Caco-2 (cell line): ENCODE results near the gene RNF38. TPM values are rescaled to one million over a fixed set of nuclear protein-coding genes. Genes with fewer than 3 reads are reported as not detected.
"Not testable (repeated sequence)": the region's sequence is repeated elsewhere in the genome, so short reads cannot be mapped to it uniquely, and the experiment has no call there.

ENCODE experiments used
- BruUV-seq: library from RNA; stranded (reverse); fragments of 400-500 nt; replicated peaks from 2 replicates; lab custom pipeline; 2021; lab: Mats Ljungman, UMichigan
- CTCF ChIA-PET: fragments of 300-600 bp; sonication (Branson Sonifier 250); formaldehyde crosslinking; loops from one replicate; lab custom pipeline; 2022; ENCODE audit warnings: antibody characterized with exemption; lab: Charles Lee
- POLR2A ChIA-PET: fragments of 300-600 bp; sonication (Branson Sonifier 250); formaldehyde crosslinking; loops from one replicate; lab custom pipeline; 2022; ENCODE audit warnings: antibody characterized with exemption; lab: Charles Lee
- DNase-seq, 2 experiments: peaks; one replicate each; pipeline versions ENCODE4 v3.0.0 to v3.0.0-alpha.2; 2020 to 2022
- H3K27me3 ChIP-seq: replicated peaks from 2 replicates; pipeline ENCODE4 v1.6.0; 2011; ENCODE audit warnings: low read length; ENCODE audit not compliant: control insufficient read depth, insufficient read depth
- H3K36me3 ChIP-seq: 2 replicates; pipeline ENCODE4 v1.5.1; 2011; ENCODE audit warnings: low read length; ENCODE audit not compliant: control insufficient read depth, insufficient read depth
- H3K4me1 ChIP-seq: fragments of 250-450 bp; sonication (Bioruptor Pico); 2 replicates; pipeline ENCODE4 v1.5.1; 2020; ENCODE audit warnings: mild to moderate bottlenecking
- H3K4me3 ChIP-seq: 2 replicates; pipeline ENCODE4 v1.5.1; 2011; ENCODE audit warnings: low read depth, mild to moderate bottlenecking, control low read depth, low read length
- H3K9me3 ChIP-seq: fragments of 250-450 bp; sonication (Bioruptor Pico); 2 replicates; pipeline ENCODE4 v1.5.1; 2020; ENCODE audit warnings: mild to moderate bottlenecking, moderate library complexity
- H3K27ac Mint-ChIP-seq: one replicate; pipeline ENCODE4 v1.8.0; 2022; ENCODE audit warnings: mixed read lengths; ENCODE audit not compliant: unreplicated experiment
- H3K27me3 Mint-ChIP-seq: one replicate; pipeline ENCODE4 v1.8.0; 2022; ENCODE audit warnings: mixed read lengths; ENCODE audit not compliant: insufficient read depth, unreplicated experiment
- H3K36me3 Mint-ChIP-seq: one replicate; pipeline ENCODE4 v1.8.0; 2022; ENCODE audit warnings: mild to moderate bottlenecking, mixed read lengths; ENCODE audit not compliant: insufficient read depth, unreplicated experiment
- H3K4me1 Mint-ChIP-seq: one replicate; pipeline ENCODE4 v1.8.0; 2022; ENCODE audit warnings: low read depth, mixed read lengths; ENCODE audit not compliant: unreplicated experiment
- H3K4me3 Mint-ChIP-seq: one replicate; pipeline ENCODE4 v1.8.0; 2022; ENCODE audit warnings: mild to moderate bottlenecking, moderate library complexity, mixed read lengths; ENCODE audit not compliant: unreplicated experiment
- H3K9me3 Mint-ChIP-seq: one replicate; pipeline ENCODE4 v1.8.0; 2022; ENCODE audit warnings: mixed read lengths; ENCODE audit not compliant: unreplicated experiment
- intact Hi-C: fragments of 100-400 bp; cut with micrococcal nuclease; formaldehyde crosslinking; loops from one replicate; pipeline ENCODE4 v1.10.0; 2022; ENCODE audit not compliant: unreplicated experiment
- total RNA-seq: library from RNA; stranded (reverse); gene quantifications from 2 replicates; pipeline ENCODE4 v1.2.3, GENCODE V29; 2022
- TF ChIP-seq, protein P1 (sequence below), 2 experiments: fragments of 200-600 bp in 1 of 2; IDR thresholded peaks; 1 replicate in 1 of 2; 2 replicates in 1 of 2; pipeline versions ENCODE4 v1.5.1 to v1.8.0; 2011 to 2022; ENCODE audit warnings: antibody characterized with exemption in 1 of 2, control low read depth in 1 of 2, inconsistent platforms in 1 of 2, low read depth in 1 of 2, low read length in 1 of 2, mild to moderate bottlenecking in 1 of 2, moderate library complexity in 1 of 2; ENCODE audit not compliant: insufficient read depth in 1 of 2, severe bottlenecking in 1 of 2, unreplicated experiment in 1 of 2

Gene RNF38
- total RNA-seq, 1 experiment from 2014 or later, result 43.3 TPM

DNA sequence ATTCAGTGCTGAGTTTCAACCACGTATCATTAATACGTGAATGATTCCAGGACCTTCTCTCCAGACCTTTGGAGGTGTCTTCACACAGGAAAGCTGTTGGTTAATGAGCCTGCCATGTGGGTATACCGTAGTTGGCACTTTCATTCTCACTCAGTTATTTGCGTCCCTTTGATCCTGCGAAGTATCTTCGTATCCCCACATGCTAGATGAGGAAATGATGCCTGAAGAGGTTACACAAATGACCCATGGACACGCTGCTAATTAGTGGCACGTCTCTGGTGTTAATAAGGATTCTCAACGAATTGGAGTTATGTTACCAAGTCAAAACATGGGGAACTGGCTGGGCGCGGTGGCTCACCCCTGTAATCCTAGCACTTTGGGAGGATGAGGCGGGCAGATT is 76.1 kb downstream of the RNF38 start:
- CTCF ChIA-PET, result no interaction called here
- POLR2A ChIA-PET, result interaction anchor here (0.6 kb wide), 1 partner anchor 654 kb away, joined by 4 read pairs; no protein-coding TSS in a partner anchor
- Histone ChIP-seq H3K9me3 (peaks cover 7% of the 10 kb centered on the region; the same call in 1 of the 2 replicates), H3K36me3 (no peaks in the 10 kb centered on the region), H3K27me3 (no peaks in the 10 kb centered on the region), H3K4me1 (peaks cover 34% of the 10 kb centered on the region), H3K4me3 (no peak overlapping the region)
- H3K36me3 Mint-ChIP-seq, result peaks cover 26% of the 10 kb centered on the region
- no peak for DNase-seq
- H3K4me1 Mint-ChIP-seq, result peaks cover 33% of the 10 kb centered on the region
- no peaks in the 10 kb centered on the region for H3K27me3 Mint-ChIP-seq
- TF ChIP-seq, protein P1, sequence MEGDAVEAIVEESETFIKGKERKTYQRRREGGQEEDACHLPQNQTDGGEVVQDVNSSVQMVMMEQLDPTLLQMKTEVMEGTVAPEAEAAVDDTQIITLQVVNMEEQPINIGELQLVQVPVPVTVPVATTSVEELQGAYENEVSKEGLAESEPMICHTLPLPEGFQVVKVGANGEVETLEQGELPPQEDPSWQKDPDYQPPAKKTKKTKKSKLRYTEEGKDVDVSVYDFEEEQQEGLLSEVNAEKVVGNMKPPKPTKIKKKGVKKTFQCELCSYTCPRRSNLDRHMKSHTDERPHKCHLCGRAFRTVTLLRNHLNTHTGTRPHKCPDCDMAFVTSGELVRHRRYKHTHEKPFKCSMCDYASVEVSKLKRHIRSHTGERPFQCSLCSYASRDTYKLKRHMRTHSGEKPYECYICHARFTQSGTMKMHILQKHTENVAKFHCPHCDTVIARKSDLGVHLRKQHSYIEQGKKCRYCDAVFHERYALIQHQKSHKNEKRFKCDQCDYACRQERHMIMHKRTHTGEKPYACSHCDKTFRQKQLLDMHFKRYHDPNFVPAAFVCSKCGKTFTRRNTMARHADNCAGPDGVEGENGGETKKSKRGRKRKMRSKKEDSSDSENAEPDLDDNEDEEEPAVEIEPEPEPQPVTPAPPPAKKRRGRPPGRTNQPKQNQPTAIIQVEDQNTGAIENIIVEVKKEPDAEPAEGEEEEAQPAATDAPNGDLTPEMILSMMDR (IDR thresholded peaks at IDR 0.05; ENCODE audit: insufficient read depth in 1 of 2, low read depth in 1 of 2, low read length in 1 of 2, severe bottlenecking in 1 of 2, unreplicated experiment in 1 of 2), result no peak
- intact Hi-C loops, result no loop called here
- no peaks in the 10 kb centered on the region for H3K9me3 Mint-ChIP-seq
- H3K4me3 Mint-ChIP-seq, result no peak overlapping the region
- no peak overlapping the region for H3K27ac Mint-ChIP-seq
- BruUV-seq, result no TSS peak

DNA sequence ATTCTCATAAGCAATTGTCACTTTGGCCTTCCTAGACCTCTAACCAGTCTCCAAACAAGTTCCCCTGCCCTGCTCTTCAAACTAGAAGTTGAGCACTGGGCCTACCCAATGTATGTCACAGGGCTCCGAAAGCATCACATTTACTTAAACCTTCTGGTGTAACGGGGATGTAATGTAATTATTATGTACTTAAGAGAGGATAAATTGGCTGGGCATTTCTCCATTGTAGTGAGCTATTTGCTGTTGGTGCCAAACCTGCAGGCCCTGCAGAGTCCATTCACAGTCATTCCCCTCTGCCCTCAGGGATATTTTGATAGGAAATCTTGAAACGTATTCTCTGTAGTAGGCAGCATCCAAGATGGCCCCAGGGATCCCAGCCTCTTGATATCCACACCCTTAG is 77.6 kb downstream of the RNF38 start:
- H3K4me1 Mint-ChIP-seq, result peaks cover 39% of the 10 kb centered on the region
- no peaks in the 10 kb centered on the region for H3K9me3 Mint-ChIP-seq
- BruUV-seq, result no TSS peak
- Histone ChIP-seq H3K36me3 (no peaks in the 10 kb centered on the region; the same call in 1 of the 2 replicates), H3K4me1 (peaks cover 40% of the 10 kb centered on the region), H3K4me3 (no peak overlapping the region), H3K9me3 (peaks cover 7% of the 10 kb centered on the region; the same call in 1 of the 2 replicates), H3K27me3 (no peaks in the 10 kb centered on the region)
- H3K36me3 Mint-ChIP-seq, result peaks cover 26% of the 10 kb centered on the region
- intact Hi-C loops, result no loop called here
- H3K27ac Mint-ChIP-seq, result no peak overlapping the region
- DNase-seq, result no peak
- H3K27me3 Mint-ChIP-seq, result no peaks in the 10 kb centered on the region
- no peak overlapping the region for H3K4me3 Mint-ChIP-seq
- TF ChIP-seq, protein P1 (IDR thresholded peaks at IDR 0.05; ENCODE audit: insufficient read depth in 1 of 2, low read depth in 1 of 2, low read length in 1 of 2, severe bottlenecking in 1 of 2, unreplicated experiment in 1 of 2), result no peak
- POLR2A ChIA-PET, result no interaction called here
- CTCF ChIA-PET, result no interaction called here

DNA sequence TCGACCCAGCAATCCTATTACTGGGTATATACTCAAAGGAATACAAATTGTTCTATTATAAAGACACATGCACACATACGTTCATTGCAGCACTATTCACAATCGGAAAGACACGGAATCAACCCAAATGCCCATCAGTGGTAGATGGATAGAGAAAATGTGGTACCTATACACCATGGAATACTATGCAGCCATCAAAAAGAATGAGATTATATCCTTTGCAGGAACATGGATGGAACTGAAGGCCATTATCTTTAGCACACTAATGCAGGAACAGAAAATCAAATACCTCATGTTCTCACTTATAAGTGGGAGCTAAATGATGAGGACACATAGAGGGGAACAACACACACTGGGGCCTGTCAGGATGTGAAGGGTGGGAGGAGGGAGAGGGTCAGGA is 78.2 kb downstream of the RNF38 start:
- H3K9me3 ChIP-seq, H3K27ac Mint-ChIP-seq, POLR2A ChIA-PET, H3K4me3 Mint-ChIP-seq, H3K27me3 Mint-ChIP-seq, BruUV-seq, CTCF ChIA-PET, intact Hi-C loops, H3K27me3 ChIP-seq, H3K36me3 ChIP-seq, H3K9me3 Mint-ChIP-seq, DNase-seq, H3K4me3 ChIP-seq: not testable (repeated sequence)
- peaks cover 33% of the 10 kb centered on the region for H3K4me1 Mint-ChIP-seq
- peaks cover 44% of the 10 kb centered on the region for H3K4me1 ChIP-seq
- H3K36me3 Mint-ChIP-seq, result peaks cover 27% of the 10 kb centered on the region
